Transverse colon (tissue), 3 donors: ENCODE results near the gene CFAP20DC.

Source experiments
- CTCF ChIP-seq, 5 experiments: fragments of 200-600 bp in 3 of 5; fragments of 450-650 bp in 2 of 5; sonication (generic) in 3 of 5; IDR thresholded peaks; 1 replicate in 2 of 5; 2 replicates in 3 of 5; pipeline ENCODE4 v1.5.1; 2016 to 2017; ENCODE audit warnings: antibody characterized with exemption in 5 of 5, inconsistent platforms in 3 of 5, mild to moderate bottlenecking in 2 of 5, moderate library complexity in 1 of 5
- EP300 ChIP-seq: sonication (generic); formaldehyde crosslinking; IDR thresholded peaks from one replicate; pipeline ENCODE4 v1.6.1; 2017; ENCODE audit warnings: antibody characterized with exemption, low read depth
- POLR2A ChIP-seq: fragments of 450-650 bp; IDR thresholded peaks from one replicate; pipeline ENCODE4 v1.6.1; 2016; ENCODE audit warnings: antibody characterized with exemption, mild to moderate bottlenecking, moderate library complexity

DNA sequence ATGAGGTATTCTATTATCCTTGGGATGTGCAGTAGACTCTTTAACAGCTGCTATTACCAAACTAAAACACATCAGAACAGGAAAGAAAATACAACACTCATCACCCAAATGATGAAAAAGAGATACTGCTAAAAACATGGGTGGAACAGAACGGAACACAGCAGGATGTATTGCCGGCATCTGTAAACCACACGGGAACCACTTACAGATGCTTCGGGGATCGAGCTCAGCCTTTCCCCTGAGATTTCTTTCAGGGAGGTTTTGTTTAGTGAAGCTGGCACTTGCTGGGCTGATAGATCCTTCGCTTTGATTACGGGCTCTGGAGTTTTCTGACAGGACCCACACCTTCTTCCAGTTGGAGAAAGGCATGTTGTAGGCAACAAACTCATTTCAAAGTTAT is 201.0 kb downstream of the CFAP20DC start:
- TF ChIP-seq POLR2A (no peak), CTCF (IDR thresholded peaks at IDR 0.05) (no peak), EP300 (no peak)
